Activated T-cell treated with anti-CD3 and anti-CD28 coated beads, Interleukin-2, amount 50 U/mL, for 4 hours (primary cell): ENCODE measurements around the gene L1TD1. TPM values are rescaled to one million over a fixed set of nuclear protein-coding genes. Genes with fewer than 3 reads are reported as not detected.
"Not testable (repeated sequence)": the region's sequence is repeated elsewhere in the genome, so short reads cannot be mapped to it uniquely, and the experiment has no call there.

Experiments used
- ATAC-seq, 2 donors: fragments of 200-7000 bp; cut with Tn5 transposase; one replicate each; pipeline ENCODE4 v1.10.0; 2021
- DNase-seq: peaks from one replicate; pipeline ENCODE4 v3.0.0-alpha.2; 2020
- H3K27me3 Mint-ChIP-seq: one replicate; pipeline ENCODE4 v1.8.0; 2021; ENCODE audit warnings: low read depth, mixed read lengths
- H3K36me3 Mint-ChIP-seq: one replicate; pipeline ENCODE4 v1.8.0; 2022; ENCODE audit warnings: mixed read lengths; ENCODE audit not compliant: insufficient read depth
- H3K4me1 Mint-ChIP-seq: one replicate; pipeline ENCODE4 v1.8.0; 2021; ENCODE audit warnings: low read depth, mixed read lengths
- H3K4me3 Mint-ChIP-seq: one replicate; pipeline ENCODE4 v1.8.0; 2021; ENCODE audit warnings: mild to moderate bottlenecking, moderate library complexity, mixed read lengths
- H3K9me3 Mint-ChIP-seq: one replicate; pipeline ENCODE4 v1.8.0; 2021; ENCODE audit warnings: mixed read lengths
- total RNA-seq, 3 donors: library from RNA; stranded (reverse); gene quantifications; one replicate each; pipeline ENCODE4 v1.2.1, GENCODE V29; 2021

Gene L1TD1, protein sequence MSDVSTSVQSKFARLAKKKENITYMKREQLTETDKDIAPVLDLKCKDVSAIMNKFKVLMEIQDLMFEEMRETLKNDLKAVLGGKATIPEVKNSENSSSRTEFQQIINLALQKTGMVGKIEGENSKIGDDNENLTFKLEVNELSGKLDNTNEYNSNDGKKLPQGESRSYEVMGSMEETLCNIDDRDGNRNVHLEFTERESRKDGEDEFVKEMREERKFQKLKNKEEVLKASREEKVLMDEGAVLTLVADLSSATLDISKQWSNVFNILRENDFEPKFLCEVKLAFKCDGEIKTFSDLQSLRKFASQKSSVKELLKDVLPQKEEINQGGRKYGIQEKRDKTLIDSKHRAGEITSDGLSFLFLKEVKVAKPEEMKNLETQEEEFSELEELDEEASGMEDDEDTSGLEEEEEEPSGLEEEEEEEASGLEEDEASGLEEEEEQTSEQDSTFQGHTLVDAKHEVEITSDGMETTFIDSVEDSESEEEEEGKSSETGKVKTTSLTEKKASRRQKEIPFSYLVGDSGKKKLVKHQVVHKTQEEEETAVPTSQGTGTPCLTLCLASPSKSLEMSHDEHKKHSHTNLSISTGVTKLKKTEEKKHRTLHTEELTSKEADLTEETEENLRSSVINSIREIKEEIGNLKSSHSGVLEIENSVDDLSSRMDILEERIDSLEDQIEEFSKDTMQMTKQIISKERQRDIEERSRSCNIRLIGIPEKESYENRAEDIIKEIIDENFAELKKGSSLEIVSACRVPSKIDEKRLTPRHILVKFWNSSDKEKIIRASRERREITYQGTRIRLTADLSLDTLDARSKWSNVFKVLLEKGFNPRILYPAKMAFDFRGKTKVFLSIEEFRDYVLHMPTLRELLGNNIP
- under 1 TPM; 0.13 to 0.19 (median 0.18) TPM for total RNA-seq

DNA sequence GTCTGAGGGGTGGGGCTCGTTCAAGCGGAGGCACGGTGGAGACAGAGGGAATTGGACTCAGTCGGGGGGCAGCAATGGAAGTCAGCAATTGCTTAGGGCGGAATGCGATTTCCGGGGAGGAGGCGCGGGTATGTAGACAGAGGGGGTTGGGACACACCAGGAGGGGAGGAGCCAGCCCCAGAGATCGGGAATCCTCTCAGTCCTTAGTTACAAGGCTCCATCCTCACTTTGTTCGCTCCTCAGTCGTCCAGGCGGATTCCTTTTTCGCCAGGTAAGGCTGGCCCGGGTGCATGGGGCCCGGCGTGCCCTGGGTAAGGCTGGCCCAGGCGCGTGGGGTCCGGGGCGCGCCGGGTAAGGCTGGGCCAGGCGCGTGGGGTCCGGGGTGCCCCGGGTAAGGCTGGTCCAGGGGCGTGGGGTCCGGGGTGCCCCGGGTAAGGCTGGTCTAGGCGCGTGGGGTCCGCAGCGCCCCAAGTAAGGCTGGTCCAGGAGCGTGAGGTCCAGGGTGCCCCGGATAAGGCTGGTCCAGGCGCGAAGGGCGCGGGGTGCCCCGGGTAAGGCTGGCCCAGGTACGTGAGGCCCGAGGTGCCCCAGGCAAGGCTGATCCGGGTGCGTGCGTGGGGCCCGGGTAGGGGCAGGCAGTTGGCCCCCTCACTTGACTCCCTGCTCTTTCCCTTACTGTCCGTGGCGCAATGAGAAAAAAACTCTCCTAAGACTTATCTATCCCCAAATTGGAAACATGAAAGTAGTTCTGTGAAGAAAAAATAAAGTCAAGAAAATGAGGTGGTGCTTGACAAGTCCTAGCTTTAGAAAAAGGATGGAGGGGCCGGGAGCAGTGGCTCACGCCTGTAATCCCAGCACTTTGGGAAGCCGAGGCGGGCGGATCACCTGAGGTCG is at the start of gene L1TD1:
Gene L1TD1, plus strand, starts transcription at position 199 of the 894 bp plus-strand sequence. CDS start 11,780 bp downstream, outside the sequence.
- Mint-ChIP-seq H3K9me3 (no peaks in the 10 kb centered on the region), H3K4me1 (peaks cover 2% of the 10 kb centered on the region), H3K27me3 (peaks cover 34% of the 10 kb centered on the region), H3K4me3 (no peak within 1 kb of the TSS), H3K36me3 (no peaks in the 10 kb centered on the region)
- DNase-seq (no peak), ATAC-seq (peak in 1 of 2 donors; percentile 23)

DNA sequence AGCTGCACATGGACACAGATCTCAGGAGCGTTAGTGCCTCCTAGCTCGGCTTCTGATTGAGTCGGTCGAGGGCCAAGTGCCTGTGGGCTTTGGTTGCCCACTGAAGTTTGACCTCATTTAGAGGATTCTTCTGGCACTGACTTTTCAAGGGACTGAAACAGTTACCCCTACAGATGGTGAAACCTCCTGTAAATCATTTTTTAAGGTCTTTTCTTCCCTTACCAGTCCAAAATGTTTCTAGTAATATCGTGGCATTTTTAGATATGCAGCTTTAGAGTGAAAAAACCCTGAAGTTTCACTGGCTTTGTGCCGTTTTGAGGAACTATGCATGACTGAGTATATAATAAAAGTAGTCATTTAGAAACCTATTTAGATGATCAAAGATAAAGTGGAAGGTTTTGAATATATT is 34.7 kb upstream of the L1TD1 start:
- H3K4me3 Mint-ChIP-seq = no peak overlapping the region
- H3K36me3 Mint-ChIP-seq = peaks cover 12% of the 10 kb centered on the region
- H3K9me3 Mint-ChIP-seq = no peaks in the 10 kb centered on the region
- ATAC-seq = no peak
- no peak for DNase-seq
- no peaks in the 10 kb centered on the region for H3K27me3 Mint-ChIP-seq
- H3K4me1 Mint-ChIP-seq = no peaks in the 10 kb centered on the region

DNA sequence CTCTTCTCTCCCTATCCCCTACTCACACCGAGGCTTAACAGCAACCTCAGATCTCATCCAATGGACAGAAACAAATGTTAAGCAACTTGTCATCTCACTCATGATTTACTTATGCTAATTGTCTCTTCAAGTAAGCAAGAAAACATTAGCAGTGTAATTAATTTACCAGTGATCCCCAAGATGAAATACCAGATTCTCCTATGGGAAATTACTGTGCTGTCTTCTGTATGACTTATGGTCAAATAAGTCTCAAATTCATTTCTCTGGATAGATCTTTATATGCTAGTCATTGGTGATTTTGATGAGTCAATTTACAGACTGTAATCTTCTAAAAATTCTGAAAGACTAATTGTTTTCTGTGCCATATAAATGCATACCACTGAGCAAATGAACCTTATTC is 32.9 kb upstream of the L1TD1 start:
- ATAC-seq (no peak), DNase-seq (no peak)
- Mint-ChIP-seq H3K36me3 (peaks cover 12% of the 10 kb centered on the region), H3K27me3 (no peaks in the 10 kb centered on the region), H3K4me1 (no peaks in the 10 kb centered on the region), H3K4me3 (no peak overlapping the region), H3K9me3 (no peaks in the 10 kb centered on the region)

DNA sequence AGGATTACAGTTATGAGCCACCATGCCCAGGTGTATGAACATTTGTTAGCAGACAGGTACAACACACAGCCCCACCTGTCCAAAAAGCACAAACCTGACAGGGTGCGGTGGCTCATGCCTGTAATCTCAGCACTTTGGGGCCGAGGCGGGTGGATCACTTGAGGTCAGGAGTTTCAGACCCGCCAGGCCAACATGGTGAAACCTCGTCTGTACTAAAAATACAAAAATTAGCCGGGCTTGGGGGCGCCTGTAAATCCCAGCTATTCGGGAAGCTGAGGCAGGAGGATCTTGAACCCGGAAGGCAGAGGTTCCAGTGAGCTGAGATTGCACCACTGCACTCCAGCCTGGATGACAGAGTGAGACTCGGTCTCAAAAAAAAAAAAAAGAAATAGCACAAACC is 24.3 kb upstream of the L1TD1 start:
- not testable (repeated sequence) for DNase-seq, H3K36me3 Mint-ChIP-seq, ATAC-seq, H3K9me3 Mint-ChIP-seq, H3K27me3 Mint-ChIP-seq, H3K4me3 Mint-ChIP-seq, H3K4me1 Mint-ChIP-seq

DNA sequence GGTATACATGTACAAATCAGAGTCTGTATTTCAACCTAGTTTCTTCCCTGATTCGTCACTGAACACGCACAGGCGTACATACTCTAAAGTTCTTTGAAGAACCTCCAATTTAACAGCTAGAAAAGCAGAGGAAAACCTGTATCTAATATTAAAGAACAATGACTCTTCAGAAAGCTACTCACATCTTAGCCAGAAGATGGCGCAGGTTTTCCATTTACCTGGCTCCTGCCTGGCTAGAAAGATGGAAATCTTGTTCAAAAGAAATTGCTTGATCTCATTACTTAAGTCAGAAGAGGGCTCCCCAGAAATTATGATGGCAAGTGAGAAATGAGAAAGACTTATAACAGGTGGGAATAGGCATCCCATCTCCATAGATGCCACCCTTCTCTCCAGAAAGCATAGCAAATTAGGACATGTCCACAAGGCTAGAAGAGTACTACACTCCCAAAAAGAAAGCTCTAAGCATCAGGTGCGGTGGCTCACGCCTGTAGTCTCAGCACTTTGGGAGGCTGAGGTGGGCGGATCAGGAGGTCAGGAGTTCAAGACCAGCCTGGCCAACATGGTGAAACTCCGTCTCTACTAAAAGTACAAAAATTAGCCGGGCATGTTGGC is 19.0 kb upstream of the L1TD1 start:
- Mint-ChIP-seq H3K27me3 (peaks cover 6% of the 10 kb centered on the region), H3K4me3 (no peak overlapping the region), H3K9me3 (no peaks in the 10 kb centered on the region), H3K36me3 (no peaks in the 10 kb centered on the region), H3K4me1 (no peaks in the 10 kb centered on the region)
- ATAC-seq (no peak), DNase-seq (peak; percentile 5)

DNA sequence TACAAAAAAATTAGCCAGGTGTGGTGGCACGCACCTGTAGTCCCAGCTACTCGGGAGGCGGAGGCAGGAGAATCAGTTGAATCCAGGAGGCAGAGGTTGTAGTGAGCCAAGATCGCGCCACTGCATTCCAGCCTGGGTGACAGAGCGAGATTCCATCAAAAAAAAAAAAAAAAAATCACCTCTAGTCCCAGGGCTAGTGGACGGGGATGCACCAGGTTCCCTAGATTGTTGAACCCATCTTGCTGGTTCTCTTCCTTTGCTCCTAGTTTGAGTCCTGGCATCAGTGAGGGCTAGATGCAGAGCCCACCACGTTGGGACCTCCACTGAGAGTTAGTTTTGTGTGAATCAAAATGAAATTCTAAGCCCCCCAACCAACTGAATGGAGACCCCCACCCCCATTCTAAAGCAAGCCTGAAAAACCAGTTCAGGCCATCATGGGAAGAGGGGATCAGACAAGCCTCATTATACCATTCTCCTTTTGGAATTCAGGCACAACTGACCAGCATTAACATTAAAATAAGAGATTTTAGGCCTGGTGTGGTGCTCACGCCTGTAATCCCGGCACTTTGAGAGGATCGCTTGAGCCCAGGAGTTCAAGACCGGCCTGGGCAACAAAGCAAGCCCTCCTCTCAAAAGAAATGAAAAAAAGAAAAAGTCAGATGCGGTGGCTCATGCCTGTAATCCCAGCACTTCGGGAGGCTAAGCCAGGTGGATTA is 17.9 kb upstream of the L1TD1 start:
- Mint-ChIP-seq H3K36me3 (no peaks in the 10 kb centered on the region), H3K4me3 (no peak overlapping the region)

DNA sequence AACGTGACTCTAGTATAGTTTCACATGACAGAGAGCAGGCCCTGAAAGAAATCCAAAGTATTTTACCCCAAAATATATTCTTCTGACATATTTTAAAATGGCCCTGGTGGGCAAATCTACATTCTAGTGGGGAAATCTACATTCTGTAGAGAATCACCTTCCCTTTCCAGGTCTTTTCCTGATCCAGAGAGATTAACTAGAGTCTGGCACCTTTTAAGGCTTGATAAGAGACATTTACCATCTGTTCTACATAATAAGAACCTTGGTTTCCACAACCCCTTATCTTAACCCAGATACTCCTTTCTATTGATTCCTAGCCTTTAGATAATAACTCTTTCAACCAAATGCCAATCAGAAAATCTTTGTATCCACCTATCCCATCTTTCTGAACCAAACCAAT is 17.0 kb upstream of the L1TD1 start:
- Mint-ChIP-seq H3K4me3 (no peak overlapping the region), H3K27me3 (peaks cover 5% of the 10 kb centered on the region), H3K9me3 (no peaks in the 10 kb centered on the region), H3K36me3 (no peaks in the 10 kb centered on the region), H3K4me1 (no peaks in the 10 kb centered on the region)
- ATAC-seq (no peak), DNase-seq (no peak)

More for the DNA sequence above, 17.9 kb upstream of the L1TD1 start:
- Mint-ChIP-seq H3K9me3 (no peaks in the 10 kb centered on the region), H3K27me3 (peaks cover 5% of the 10 kb centered on the region), H3K4me1 (no peaks in the 10 kb centered on the region)
- ATAC-seq (no peak), DNase-seq (no peak)

DNA sequence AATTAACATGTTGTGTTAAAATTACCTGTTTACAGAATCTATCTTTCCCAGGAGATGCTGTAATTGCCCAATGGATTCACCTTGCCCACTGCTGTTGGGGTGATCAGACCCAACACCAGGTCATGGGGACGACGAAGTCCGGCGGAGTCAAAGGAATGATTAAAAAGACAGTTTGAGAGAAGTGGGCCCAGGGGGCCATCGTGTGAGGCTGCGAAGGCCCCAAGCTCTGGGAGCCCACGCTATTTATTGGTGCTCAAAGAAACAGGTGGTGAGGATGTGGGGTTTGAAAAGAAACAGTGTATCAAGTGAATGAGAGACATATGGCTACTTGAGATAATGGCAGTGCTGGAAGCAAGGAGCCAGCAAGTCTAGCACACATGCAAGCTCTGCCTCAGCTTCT is 16.3 kb upstream of the L1TD1 start:
- H3K9me3 Mint-ChIP-seq = no peaks in the 10 kb centered on the region
- H3K4me3 Mint-ChIP-seq = no peak overlapping the region
- H3K4me1 Mint-ChIP-seq = no peaks in the 10 kb centered on the region
- DNase-seq = no peak
- ATAC-seq = no peak
- H3K36me3 Mint-ChIP-seq = no peaks in the 10 kb centered on the region
- H3K27me3 Mint-ChIP-seq = peaks cover 5% of the 10 kb centered on the region

DNA sequence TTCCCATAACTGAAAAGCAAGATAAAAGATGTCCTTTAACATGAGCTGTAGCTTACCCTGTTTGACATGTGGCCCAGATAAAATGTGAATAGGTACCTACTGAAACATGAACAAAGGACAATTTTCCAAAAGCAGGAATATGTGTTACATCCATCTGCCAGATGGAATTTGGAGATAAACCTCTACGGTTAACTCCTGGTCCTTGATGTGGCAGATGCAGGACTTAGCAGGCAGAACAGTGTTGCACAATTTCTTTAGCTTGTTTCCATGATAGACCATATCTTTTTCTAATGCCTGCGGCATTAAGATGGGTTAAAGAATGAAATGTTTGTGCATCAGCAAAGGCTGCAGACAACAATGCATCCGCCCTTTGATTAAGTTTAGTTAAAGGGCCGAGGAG is 14.6 kb upstream of the L1TD1 start:
- not testable (repeated sequence) for H3K4me1 Mint-ChIP-seq, H3K4me3 Mint-ChIP-seq, ATAC-seq, DNase-seq, H3K36me3 Mint-ChIP-seq, H3K9me3 Mint-ChIP-seq, H3K27me3 Mint-ChIP-seq

DNA sequence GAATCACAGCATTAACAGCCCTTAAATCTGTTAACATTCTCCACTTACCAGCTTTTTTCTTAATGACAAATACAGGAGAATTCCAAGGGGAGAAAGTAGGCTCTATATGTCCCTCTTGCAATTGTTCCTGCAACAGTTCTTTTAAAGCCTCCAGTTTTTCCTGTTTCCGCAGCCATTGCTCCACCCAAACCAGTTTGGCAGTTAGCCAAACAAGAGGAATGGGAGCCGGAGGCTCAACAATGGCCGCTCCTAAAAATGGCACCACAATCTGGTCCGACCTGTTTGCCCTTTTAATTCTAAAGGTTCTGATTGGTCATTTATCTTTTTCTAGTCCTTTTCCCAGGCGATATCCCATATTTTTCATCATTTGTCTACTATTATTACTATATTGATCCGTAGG is 14.0 kb upstream of the L1TD1 start:
- ATAC-seq = no peak
- no peak for DNase-seq
- no peak overlapping the region for H3K4me3 Mint-ChIP-seq
- no peaks in the 10 kb centered on the region for H3K4me1 Mint-ChIP-seq
- H3K27me3 Mint-ChIP-seq = no peaks in the 10 kb centered on the region
- H3K36me3 Mint-ChIP-seq = no peaks in the 10 kb centered on the region
- H3K9me3 Mint-ChIP-seq = no peaks in the 10 kb centered on the region

DNA sequence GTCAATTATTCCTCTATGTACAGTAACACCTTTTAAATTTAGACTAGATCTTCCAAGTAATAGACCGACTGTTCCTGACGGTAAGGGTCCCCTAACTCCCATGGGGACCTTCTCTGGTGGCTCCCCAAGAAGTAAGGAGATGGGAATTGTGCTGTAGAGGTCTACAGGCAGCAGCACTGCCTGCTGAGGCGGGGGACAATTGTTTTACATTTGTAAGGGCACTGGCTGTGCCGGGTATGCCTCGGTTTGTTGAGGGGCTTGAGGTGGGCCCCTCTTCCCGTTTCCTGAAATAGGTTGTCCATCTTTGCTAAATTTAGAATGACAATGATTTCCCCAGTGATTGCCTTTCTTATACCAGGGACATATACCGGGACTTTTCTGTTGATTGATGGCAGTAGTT is 13.1 kb upstream of the L1TD1 start:
- Mint-ChIP-seq H3K9me3 (no peaks in the 10 kb centered on the region), H3K36me3 (no peaks in the 10 kb centered on the region), H3K27me3 (no peaks in the 10 kb centered on the region), H3K4me3 (no peak overlapping the region), H3K4me1 (no peaks in the 10 kb centered on the region)
- DNase-seq (no peak), ATAC-seq (no peak)

DNA sequence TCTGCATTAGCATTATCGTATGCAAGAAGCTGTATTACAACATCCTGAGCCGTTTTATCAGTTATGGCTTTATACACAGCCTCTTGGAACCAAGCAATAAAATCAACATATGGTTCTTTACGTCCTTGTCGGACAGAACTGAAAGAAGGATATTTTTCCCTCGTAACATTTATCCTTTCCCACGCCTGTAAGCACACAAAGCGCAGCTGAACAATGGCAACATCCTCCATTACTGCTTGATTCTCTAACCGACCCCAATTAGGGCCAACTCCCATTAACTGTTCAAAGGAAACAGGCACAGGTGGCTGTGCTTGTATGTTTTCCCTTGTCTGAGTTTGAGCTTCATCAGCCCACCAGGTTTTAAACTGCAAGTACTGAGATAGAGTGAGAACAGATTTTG is 12.5 kb upstream of the L1TD1 start:
- H3K9me3 Mint-ChIP-seq, H3K4me3 Mint-ChIP-seq, ATAC-seq, H3K4me1 Mint-ChIP-seq, H3K36me3 Mint-ChIP-seq, DNase-seq, H3K27me3 Mint-ChIP-seq: not testable (repeated sequence)
